Urothelium cell line (cell line): ENCODE measurements around the gene BSPRY.
A peak's percentile ranks its signal among the peaks of the same experiment; 100 is the strongest.
"Not testable (repeated sequence)": the region's sequence is repeated elsewhere in the genome, so short reads cannot be mapped to it uniquely, and the experiment has no call there.

Experiments used
- DNase-seq: peaks from one replicate; pipeline ENCODE4 v3.0.0; 2011; ENCODE audit warnings: low spot score, mixed read lengths
- FAIRE-seq: peaks from 2 replicates; lab custom pipeline; 2011; peaks lifted over from hg19 to GRCh38; lab: Jason Lieb, UNC

The BSPRY gene

GRCh38 chr9:113340011-113340699, 9.2 kb upstream of the BSPRY start, which contains the start of gene WDR31:
Gene WDR31 (minus strand): TSS chr9:113340275. CDS start chr9:113332022, 8,253 bp downstream.
- no peak for FAIRE-seq
- peak; percentile 92 for DNase-seq

GRCh38 chr9:113341712-113342410, 7.5 kb upstream of the BSPRY start:
- FAIRE-seq (no peak), DNase-seq (no peak)

GRCh38 chr9:113343732-113344231, 5.6 kb upstream of the BSPRY start:
- DNase-seq = no peak
- FAIRE-seq = no peak

GRCh38 chr9:113345190-113345589, 4.2 kb upstream of the BSPRY start:
- no peak for FAIRE-seq

GRCh38 chr9:113345671-113346070, 3.7 kb upstream of the BSPRY start:
- no peak for DNase-seq
- FAIRE-seq = no peak

More at GRCh38 chr9:113345190-113345589, 4.2 kb upstream of the BSPRY start:
- DNase-seq = no peak

GRCh38 chr9:113348437-113348836, 904 bp upstream of the BSPRY start:
- DNase-seq = no peak
- FAIRE-seq = no peak

- FAIRE-seq = no peak
Measured at GRCh38 chr9:113349066-113349444, 286 bp upstream of the BSPRY start.

GRCh38 chr9:113350107-113350661, 843 bp downstream of the BSPRY start:
- DNase-seq (no peak), FAIRE-seq (no peak)

More at GRCh38 chr9:113349066-113349444, 286 bp upstream of the BSPRY start:
- no peak for DNase-seq

- FAIRE-seq (no peak), DNase-seq (no peak)
Measured at GRCh38 chr9:113350937-113351336, 1.6 kb downstream of the BSPRY start.

- DNase-seq (no peak), FAIRE-seq (no peak)
Measured at GRCh38 chr9:113352006-113352405, 2.7 kb downstream of the BSPRY start.

GRCh38 chr9:113352411-113352810, 3.1 kb downstream of the BSPRY start:
- DNase-seq (no peak), FAIRE-seq (no peak)

- FAIRE-seq (no peak), DNase-seq (no peak)
Measured at GRCh38 chr9:113355040-113355596, 5.8 kb downstream of the BSPRY start.

- FAIRE-seq (no peak), DNase-seq (no peak)
Measured at GRCh38 chr9:113356686-113357292, 7.4 kb downstream of the BSPRY start.

- DNase-seq (no peak), FAIRE-seq (no peak)
Measured at GRCh38 chr9:113359385-113359784, 10.0 kb downstream of the BSPRY start.

GRCh38 chr9:113360242-113360842, 11.0 kb downstream of the BSPRY start:
- no peak for FAIRE-seq
- DNase-seq = no peak

GRCh38 chr9:113361304-113362018, 12.1 kb downstream of the BSPRY start:
- DNase-seq = no peak
- FAIRE-seq = no peak

- no peak for FAIRE-seq
- no peak for DNase-seq
Measured at GRCh38 chr9:113363336-113363735, 14.0 kb downstream of the BSPRY start.

- FAIRE-seq (no peak), DNase-seq (no peak)
Measured at GRCh38 chr9:113364951-113365350, 15.6 kb downstream of the BSPRY start.

- FAIRE-seq, DNase-seq: not testable (repeated sequence)
Measured at GRCh38 chr9:113365652-113366051, 16.3 kb downstream of the BSPRY start.
